ENCODE measurements around the gene SLC29A3. TPM values are rescaled to one million over a fixed set of nuclear protein-coding genes. Genes with fewer than 3 reads are reported as not detected.

Gene SLC29A3
- total and polyA plus RNA-seq, 2 of the 8 experiments (the other 6 are each of a cell fraction or from before 2014, with no cell fraction given) = 14.0 to 24.6 TPM

- Histone ChIP-seq H3K56ac (replicated peaks; ENCODE audit: insufficient read length, low read depth, low read length) (no peak overlapping the region), H3K4me2 (ENCODE audit: insufficient read depth in 1 of 2, low read depth in 2 of 2, low read length in 2 of 2) (no peak overlapping the region), H3K79me2 (ENCODE audit: control insufficient read depth in 1 of 2, insufficient read depth in 2 of 2, low read length in 2 of 2) (no peaks in the 10 kb centered on the region), H3K9ac (replicated peaks in 1 of 4; ENCODE audit: extremely low read depth in 1 of 4, low read depth in 3 of 4, low read length in 3 of 4) (no peak overlapping the region), H2AK5ac (ENCODE audit: low read depth, low read length) (no peak overlapping the region), H3K18ac (ENCODE audit: extremely low read depth, low read length) (no peak overlapping the region), H3K79me1 (ENCODE audit: low read depth, low read length) (no peaks in the 10 kb centered on the region), H3K4me3 (ENCODE audit: extremely low read depth in 1 of 4, insufficient read depth in 2 of 4, low read depth in 3 of 4, low read length in 4 of 4) (no peak overlapping the region), H3K4me1 (replicated peaks in 1 of 4; ENCODE audit: control insufficient read depth in 3 of 4, insufficient read depth in 4 of 4, low read length in 3 of 4) (no peaks in the 10 kb centered on the region), H4K20me1 (replicated peaks in 1 of 2; ENCODE audit: control insufficient read depth in 1 of 2, insufficient read depth in 2 of 2, low read length in 2 of 2) (peaks cover 3 to 7% of the 10 kb centered on the region in 2 experiments), H3K36me3 (ENCODE audit: control insufficient read depth in 2 of 4, insufficient read depth in 4 of 4, low read length in 3 of 4) (peaks cover 2 to 12% (median 6%) of the 10 kb centered on the region in 4 experiments; a peak in 6 of 8 replicates), H3K27ac (ENCODE audit: low read depth, low read length) (no peak overlapping the region), H3K14ac (ENCODE audit: insufficient read length) (no peak overlapping the region), H2BK120ac (replicated peaks; ENCODE audit: low read depth, low read length) (no peak overlapping the region), H4K8ac (ENCODE audit: extremely low read depth, insufficient read depth, low read length) (no peak overlapping the region), H4K91ac (replicated peaks; ENCODE audit: insufficient read length, low read length) (no peak overlapping the region), H3K23ac (ENCODE audit: insufficient read length) (no peak overlapping the region), H2BK12ac (ENCODE audit: low read depth, low read length) (no peak overlapping the region), H2AFZ (ENCODE audit: low read length) (no peak overlapping the region), H2BK5ac (ENCODE audit: low read depth, low read length) (no peak overlapping the region), H3K27me3 (replicated peaks in 1 of 4; ENCODE audit: control insufficient read depth in 3 of 4, extremely low read depth in 1 of 4, insufficient read depth in 3 of 4, low read length in 3 of 4) (no peaks in the 10 kb centered on the region), H2BK20ac (ENCODE audit: low read length) (no peak overlapping the region), H4K5ac (ENCODE audit: insufficient read length, low read depth, low read length) (no peak overlapping the region), H3K23me2 (ENCODE audit: low read depth, low read length) (no peaks in the 10 kb centered on the region), H3K4ac (replicated peaks; ENCODE audit: insufficient read length, low read depth, low read length) (no peak overlapping the region), H2BK15ac (ENCODE audit: low read length) (no peak overlapping the region), H3K9me3 (ENCODE audit: insufficient read depth in 2 of 2, low read depth in 1 of 2, low read length in 1 of 2) (no peaks in the 10 kb centered on the region)
- DNase-seq (ENCODE audit: low read depth in 1 of 2, low spot score in 2 of 2) = no peak
- CTCF ChIA-PET (ENCODE audit: partially characterized antibody) = interaction anchor here (0.8 to 2.2 kb wide), 12 partner anchors 9 to 350 kb away, joined by 3 to 10 read pairs (median 4); partner anchors contain the start of gene SLC29A3
- 90% methylated on average over 8 of the region's 8 CpGs; no CpG with 5 or more reads in 1 of the 2 experiments for WGBS, 2 experiments (ENCODE audit: extremely low coverage in 1 of 2, insufficient coverage in 1 of 2, insufficient read length in 1 of 2, insufficient replicate concordance in 2 of 2, low coverage in 1 of 2, low lambda C conversion rate in 2 of 2, missing lambda C conversion rate in 1 of 2)
- POLR2A ChIA-PET (ENCODE audit: partially characterized antibody) = no interaction called here
- FAIRE-seq = no peak
- no peak for TF ChIP-seq POU5F1 (IDR thresholded peaks at IDR 0.05; ENCODE audit: low read depth, low read length)
- TF ChIP-seq RNF2 (IDR thresholded peaks at IDR 0.05; ENCODE audit: borderline replicate concordance, low read depth, low read length, missing control alignments, poor library complexity, severe bottlenecking) = no peak
- no peak for TF ChIP-seq GABPA (IDR thresholded peaks at IDR 0.05; ENCODE audit: borderline replicate concordance, insufficient read depth, low read length)
- TF ChIP-seq KDM4A (IDR thresholded peaks at IDR 0.05; ENCODE audit: low read depth, low read length, severe bottlenecking) = no peak
- no peak for TF ChIP-seq POLR2A (IDR thresholded peaks at IDR 0.05; ENCODE audit: control extremely low read depth in 1 of 2, low read depth in 2 of 2, low read length in 2 of 2)
- TF ChIP-seq HDAC2 (IDR thresholded peaks at IDR 0.05; ENCODE audit: borderline replicate concordance in 1 of 2, low read depth in 2 of 2, low read length in 2 of 2) = no peak
- TF ChIP-seq, protein P1, sequence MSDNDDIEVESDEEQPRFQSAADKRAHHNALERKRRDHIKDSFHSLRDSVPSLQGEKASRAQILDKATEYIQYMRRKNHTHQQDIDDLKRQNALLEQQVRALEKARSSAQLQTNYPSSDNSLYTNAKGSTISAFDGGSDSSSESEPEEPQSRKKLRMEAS (IDR thresholded peaks at IDR 0.05) = no peak
- no peak for TF ChIP-seq CHD1 (IDR thresholded peaks at IDR 0.05; ENCODE audit: low read depth, low read length)
- TF ChIP-seq USF2 (IDR thresholded peaks at IDR 0.05; ENCODE audit: low read length) = no peak
- no peak for TF ChIP-seq TAF7 (optimal IDR thresholded peaks at IDR 0.05; ENCODE audit: borderline replicate concordance, low read depth, low read length)
- TF ChIP-seq NANOG (IDR thresholded peaks at IDR 0.05; ENCODE audit: insufficient read depth, low read depth, low read length, poor library complexity, severe bottlenecking) = no peak
- TF ChIP-seq EP300 (IDR thresholded peaks at IDR 0.05; ENCODE audit: borderline replicate concordance in 1 of 2, low read depth in 2 of 2, low read length in 2 of 2) = no peak
These were observed 39.2 kb downstream of the SLC29A3 start for GRCh38 chr10:71358277-71358676.

Data from H1 (cell line).